AML-193 (cell line): Measurements from ENCODE around the gene CHAF1A.

Experiments
- DNase-seq, 2 experiments: peaks; one replicate each; lab custom pipeline; 2025; lab: John Stamatoyannopoulos, UW

Gene CHAF1A

DNA sequence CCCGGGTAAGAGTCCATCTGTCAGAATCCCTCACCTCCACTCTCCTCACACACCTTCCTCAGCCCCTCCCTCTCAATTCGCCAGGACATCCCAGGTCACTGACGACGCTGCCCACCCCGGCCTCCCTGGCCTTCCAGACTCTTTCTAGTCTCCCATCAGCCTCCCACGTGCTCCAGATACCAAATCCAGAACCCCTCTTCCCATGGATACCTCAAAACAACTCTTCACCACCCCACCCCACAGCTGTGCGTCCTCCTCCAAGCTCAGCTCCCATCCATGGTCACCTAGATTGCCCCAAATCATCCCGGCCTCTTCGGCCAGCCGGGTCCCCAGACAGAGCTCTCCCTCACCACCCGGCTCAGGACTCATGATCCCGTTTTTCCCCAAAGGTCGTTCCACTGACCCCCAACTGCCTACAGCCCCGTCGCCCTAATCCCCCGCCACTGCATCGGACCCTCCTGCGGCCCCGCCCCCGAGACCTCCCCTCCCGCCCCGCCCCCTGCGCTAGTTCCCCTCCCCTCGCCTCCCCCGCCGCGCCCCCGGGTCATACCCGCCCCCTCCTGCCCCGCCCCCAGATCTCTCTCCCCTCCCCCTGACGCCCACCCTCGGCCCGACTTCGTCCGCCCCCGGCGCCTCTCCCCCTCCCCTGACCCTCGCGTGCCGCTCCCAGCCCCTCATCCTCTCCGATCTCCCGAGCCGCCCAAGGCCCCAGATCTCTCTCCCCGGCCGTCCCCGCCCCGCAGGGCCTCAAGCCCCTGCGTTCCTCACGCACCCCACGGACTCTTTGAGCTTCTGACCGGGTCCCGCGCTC is 54.6 kb downstream of the CHAF1A start:
- DNase-seq, result no peak

GRCh38 chr19:4457654-4458395 is 55.4 kb downstream of the CHAF1A start, which contains the start of gene UBXN6:
UBXN6 (minus strand) TSS chr19:4457794; CDS start chr19:4457697, 97 bp downstream.
- DNase-seq, result peak; percentile 93

GRCh38 chr19:4464815-4465581 is 62.6 kb downstream of the CHAF1A start:
- DNase-seq, result no peak

- DNase-seq, result no peak
Observed at GRCh38 chr19:4467835-4468234, 65.4 kb downstream of the CHAF1A start.

DNA sequence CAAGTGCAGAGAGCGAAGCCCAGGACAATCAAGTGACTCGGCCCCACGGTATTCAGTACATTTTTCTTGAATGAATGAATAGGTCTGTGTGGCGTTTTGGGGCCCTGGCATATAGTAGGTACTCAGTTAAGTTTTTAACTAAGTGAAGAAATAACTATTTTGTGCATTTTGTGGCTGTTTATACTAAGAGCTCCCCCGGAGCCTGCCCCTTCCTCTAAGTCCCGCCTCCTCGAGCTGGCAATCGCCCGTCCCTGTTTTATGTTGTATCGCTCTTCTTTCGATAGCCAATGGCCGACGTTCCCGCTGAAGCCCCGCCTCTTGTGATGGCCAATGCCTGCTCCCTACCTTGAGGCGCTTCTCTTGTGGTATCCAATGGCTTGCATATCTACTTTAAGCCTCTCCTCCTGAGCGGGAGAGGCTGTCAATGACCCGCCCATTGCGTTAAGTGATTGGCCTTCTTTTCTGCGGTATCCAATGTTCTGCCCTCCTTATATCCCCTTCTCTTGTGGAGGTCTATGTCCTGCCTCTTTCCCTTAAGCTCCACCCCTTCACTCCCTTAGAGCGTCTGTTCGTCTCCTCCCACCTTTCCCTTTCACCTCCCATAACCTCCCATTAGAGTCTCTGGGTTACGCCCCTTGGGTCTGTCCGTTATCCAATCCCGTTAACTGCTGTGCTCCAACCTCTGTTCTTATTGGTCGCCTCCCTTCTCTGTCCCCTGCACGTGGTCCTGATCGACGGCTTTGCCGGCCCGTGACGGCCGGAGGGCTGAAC is 69.1 kb downstream of the CHAF1A start:
- DNase-seq, result peak; percentile 100

DNA sequence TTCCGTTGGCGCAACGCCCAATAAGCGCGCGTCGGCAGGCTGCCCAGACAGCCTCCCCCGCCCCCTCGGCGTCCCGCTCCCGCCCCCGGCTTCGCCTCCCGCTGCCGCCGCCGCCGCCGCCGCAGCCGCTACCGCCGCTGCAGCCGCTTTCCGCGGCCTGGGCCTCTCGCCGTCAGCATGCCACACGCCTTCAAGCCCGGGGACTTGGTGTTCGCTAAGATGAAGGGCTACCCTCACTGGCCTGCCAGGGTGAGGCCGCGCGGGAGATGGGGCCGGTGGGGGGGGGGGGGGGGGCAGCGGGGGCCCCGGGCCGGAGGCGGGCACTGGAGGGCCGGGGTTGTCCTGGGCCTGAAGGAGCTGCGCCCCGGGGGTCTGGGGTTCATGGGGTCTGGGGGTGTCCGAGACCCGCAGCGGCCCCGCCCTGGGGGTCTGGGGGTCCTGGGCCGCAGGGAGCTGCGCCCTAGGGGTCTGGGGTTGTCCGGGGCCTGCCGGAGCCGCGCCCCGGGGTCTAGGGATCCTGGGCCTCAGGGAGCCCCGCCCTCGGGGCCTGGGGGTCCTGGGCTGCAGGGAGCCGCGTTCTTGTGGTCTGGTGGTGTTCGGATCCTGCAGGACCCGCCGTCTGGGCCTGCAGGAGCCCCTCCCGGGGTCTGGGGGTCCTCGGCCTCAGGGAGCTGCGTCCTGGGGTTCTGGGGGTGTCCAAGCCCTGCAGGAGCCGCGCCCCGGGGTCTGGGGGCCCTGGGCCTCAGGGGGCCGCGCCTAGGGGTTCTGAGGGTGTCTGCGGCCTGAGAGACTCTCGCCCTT is 69.9 kb downstream of the CHAF1A start, which contains the start of gene HDGFL2:
TSS of gene HDGFL2 (plus strand) at position 124 of the 801 bp plus-strand sequence. CDS start at position 178, 54 bp downstream.
- DNase-seq, result no peak

DNA sequence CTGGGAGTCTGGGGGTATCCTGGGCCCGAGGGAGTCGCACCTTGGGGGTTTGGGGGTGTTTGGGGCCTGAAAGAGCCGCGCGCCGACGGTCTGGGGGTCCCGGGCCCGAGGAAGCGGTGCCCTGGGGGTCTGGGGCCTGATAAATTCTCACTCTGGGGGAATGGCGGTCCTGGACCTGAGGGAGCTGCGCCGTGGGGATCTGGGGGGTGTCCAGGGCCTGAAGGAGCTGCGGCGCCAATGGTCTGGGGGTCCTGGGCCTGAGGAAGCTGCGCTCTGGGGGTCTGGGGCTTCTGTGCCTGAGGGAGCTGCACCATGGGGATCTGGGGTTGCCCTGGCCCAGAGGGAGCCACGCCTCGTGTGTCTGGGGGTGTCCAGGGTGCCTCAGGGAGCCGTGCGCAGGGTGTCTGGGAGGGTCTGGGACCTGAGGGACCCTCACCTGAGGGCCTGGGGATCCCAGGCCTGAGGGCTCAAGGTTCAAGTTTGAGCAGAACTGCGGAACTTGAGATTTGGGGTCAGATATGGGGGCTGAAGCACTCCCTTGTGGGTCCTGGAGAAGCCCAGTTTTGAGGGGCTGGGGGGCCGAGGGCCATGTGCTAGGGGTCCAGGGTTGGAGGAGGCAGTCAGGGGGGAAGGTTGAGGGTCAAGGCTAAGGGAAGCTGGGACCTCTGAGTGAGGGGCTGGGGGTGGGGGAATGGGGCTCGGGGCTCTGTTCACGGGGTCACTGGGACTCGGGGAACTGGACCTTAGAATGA is 70.7 kb downstream of the CHAF1A start:
- no peak for DNase-seq

GRCh38 chr19:4473763-4474513 is 71.5 kb downstream of the CHAF1A start:
- DNase-seq, result no peak

GRCh38 chr19:4474514-4475022 is 72.1 kb downstream of the CHAF1A start:
- no peak for DNase-seq

GRCh38 chr19:4477034-4477801 is 74.8 kb downstream of the CHAF1A start:
- no peak for DNase-seq

DNA sequence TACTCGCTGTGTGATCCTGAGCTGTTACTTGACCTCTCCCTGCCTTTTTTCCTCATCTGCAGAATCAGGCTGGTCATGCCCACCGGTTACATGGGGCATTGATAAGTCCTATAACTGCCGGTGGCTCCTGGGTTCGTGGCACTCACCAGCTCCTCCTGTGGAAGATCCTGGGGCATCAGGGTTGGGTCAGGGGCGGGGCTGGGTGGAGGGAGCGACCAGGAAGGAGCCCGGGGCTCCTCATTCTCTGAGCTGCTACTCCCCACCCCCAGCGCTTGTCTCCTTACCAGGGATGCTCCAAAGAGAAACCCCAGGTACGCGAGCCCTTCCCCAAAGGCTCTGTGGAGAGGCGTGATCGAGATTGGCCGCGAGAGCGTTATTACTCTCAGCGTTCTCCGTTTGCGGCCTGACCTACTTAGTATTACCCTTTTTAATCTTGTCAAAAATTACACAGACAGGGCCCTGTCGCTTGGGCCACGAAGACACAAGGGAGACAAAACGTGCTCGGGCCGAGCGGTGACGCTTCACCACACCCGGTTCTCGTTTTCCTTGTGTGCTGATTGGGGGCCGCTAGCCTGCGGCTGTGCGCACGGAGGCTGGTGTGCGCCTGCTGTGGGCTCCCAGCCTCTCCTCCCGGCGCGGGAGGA is 80.4 kb downstream of the CHAF1A start:
- DNase-seq, result no peak

- no peak for DNase-seq
Observed at GRCh38 chr19:4483385-4483784, 80.9 kb downstream of the CHAF1A start.

DNA sequence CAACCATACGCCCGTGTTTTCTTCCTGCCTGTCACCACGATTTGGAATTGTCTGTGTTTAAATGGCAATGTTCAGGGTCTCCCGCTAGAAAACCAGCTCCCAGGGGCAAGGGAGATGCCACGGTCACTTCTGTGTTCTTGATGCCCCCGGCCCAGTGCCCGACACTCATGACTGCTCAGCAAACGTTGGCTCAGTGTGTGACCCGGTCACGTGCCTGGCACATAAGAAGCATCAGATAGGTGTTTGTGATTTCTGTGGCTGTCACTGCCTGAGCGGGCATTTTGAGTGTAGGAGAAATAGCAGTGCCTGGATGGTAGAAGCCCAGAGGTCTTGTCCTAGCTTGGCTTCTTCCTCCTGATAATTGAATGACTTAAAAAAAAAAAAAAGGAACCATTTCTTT is 85.1 kb downstream of the CHAF1A start:
- no peak for DNase-seq

DNA sequence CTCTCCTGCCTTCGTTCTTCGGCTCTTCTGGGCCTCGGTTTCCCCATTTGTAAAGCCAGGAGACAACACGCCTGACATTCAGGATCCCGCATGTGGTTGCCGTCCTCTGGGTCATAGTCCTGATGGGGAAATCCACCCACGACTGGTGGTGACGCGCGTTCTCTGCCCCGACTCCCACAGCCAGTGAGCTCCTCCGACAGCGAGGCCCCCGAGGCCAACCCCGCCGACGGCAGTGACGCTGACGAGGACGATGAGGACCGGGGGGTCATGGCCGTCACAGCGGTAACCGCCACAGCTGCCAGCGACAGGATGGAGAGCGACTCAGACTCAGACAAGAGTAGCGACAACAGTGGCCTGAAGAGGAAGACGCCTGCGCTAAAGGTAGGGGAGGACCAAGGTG is 86.1 kb downstream of the CHAF1A start:
- DNase-seq, result no peak

GRCh38 chr19:4491446-4491845 is 89.0 kb downstream of the CHAF1A start:
- no peak for DNase-seq

DNA sequence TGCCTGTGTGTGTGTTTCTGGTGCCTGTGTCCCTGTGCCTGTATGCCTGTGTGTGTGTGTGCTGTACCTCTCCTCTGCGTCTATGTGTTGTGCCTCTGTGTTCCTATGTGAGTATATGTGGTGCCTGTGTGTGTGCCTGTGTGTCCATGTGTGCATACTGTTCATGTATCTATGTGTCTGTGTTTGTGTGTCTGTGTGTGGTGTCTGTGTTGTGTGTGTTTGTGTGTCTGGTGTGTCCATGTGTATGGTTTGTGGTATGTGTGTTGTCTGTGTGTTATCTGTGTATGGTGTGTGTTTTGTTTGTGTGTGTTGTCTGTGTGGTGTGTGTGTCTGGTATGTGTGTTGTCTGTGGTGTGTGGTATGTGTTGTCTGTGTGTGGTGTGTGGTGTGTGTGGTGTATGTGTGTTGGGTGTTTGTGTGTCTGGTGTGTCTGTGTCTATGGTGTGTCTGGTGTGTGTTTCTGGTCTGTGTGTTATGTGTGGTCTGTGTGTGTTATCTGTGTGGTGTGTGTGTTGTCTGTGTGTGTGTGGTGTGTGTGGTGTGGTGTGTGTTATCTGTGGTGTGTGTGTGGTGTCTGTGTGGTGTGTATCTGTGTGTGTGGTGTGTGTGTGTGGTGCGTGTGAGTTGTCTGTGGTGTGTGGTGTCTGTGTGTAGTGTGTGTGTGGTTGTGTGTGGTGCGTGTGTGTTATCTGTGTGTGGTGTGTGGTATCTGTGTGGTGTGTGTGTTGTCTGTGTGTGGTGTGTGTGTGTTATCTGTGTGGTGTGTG is 90.1 kb downstream of the CHAF1A start:
- DNase-seq, result no peak
